Urinary bladder (tissue), 4 donors: ENCODE data around the gene XDH. TPM values are rescaled to one million over a fixed set of nuclear protein-coding genes. Genes with fewer than 3 reads are reported as not detected.

Experiments used
- DNase-seq: peaks from one replicate; pipeline ENCODE4 v3.0.0-alpha.2; 2015; ENCODE audit errors: extremely low spot score
- H3K27ac ChIP-seq: one replicate; pipeline ENCODE4 v1.5.1; 2013; ENCODE audit warnings: low read depth, mild to moderate bottlenecking, moderate library complexity
- H3K36me3 ChIP-seq: one replicate; pipeline ENCODE4 v1.6.1; 2013; ENCODE audit warnings: mild to moderate bottlenecking, moderate library complexity; ENCODE audit not compliant: insufficient read depth
- H3K4me1 ChIP-seq: one replicate; pipeline ENCODE4 v1.6.1; 2013; ENCODE audit warnings: mild to moderate bottlenecking, moderate library complexity; ENCODE audit not compliant: insufficient read depth
- H3K4me3 ChIP-seq: one replicate; pipeline ENCODE4 v1.5.1; 2013; ENCODE audit warnings: low read depth, low read length
- WGBS: extraction: QIAGEN DNeasy Blood & Tissue Kit; methylation state at CpG from one replicate; pipeline ENCODE4 v1.1.7; 2013; 5-methylcytosine and 5-hydroxymethylcytosine counted together
- polyA plus RNA-seq: library from polyadenylated mRNA; stranded (reverse); fragments of 200-250 nt; gene quantifications from one replicate; pipeline ENCODE4 v1.2.3, GENCODE V29; 2013
- total RNA-seq: library from RNA; depleted of rRNA; stranded (reverse); fragments of >200 nt; gene quantifications from one replicate; pipeline ENCODE4 v1.2.3, GENCODE V29; 2014
- donor health status: healthy with polysubstance abuse.
- donor health status: healthy.

XDH gene
- total RNA-seq = 2.1 TPM
- 1.5 TPM for polyA plus RNA-seq

GRCh38 chr2:31414601-31415241 is at the start of gene XDH:
Gene XDH (minus strand): TSS chr2:31414742. CDS start chr2:31414666, 76 bp downstream.
- H3K27ac ChIP-seq = no peak within 1 kb of the TSS
- H3K4me3 ChIP-seq = no peak within 1 kb of the TSS
- WGBS = 55% methylated on average over 5 of the region's 5 CpGs
- DNase-seq = no peak
- no peaks in the 10 kb centered on the region for H3K36me3 ChIP-seq
- no peaks in the 10 kb centered on the region for H3K4me1 ChIP-seq

DNA sequence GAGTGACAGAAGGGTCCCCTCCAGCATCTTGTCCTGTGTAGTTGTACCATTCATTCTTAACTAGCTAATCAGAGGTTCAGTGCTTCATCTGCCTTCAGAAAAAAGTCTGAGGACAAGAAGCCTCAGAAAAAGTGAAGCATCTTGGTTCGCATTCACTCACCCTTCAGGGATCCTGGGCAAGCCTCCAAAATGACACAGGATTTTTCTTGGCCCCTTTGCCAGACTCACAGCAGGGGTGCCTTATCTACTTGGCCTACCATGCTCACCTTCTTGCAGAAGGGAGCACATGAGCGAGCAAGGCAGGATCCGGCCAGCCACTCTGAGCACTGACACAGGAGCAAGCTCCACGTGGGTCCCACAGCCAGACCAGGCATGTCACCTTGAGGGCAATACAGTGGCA is 43.1 kb upstream of the XDH start:
- 72% methylated on average over 4 of the region's 4 CpGs for WGBS
- DNase-seq = no peak
- no peaks in the 10 kb centered on the region for H3K36me3 ChIP-seq
- no peaks in the 10 kb centered on the region for H3K4me1 ChIP-seq
- no peak overlapping the region for H3K4me3 ChIP-seq
- H3K27ac ChIP-seq = no peak overlapping the region

GRCh38 chr2:31446848-31447247 is 32.3 kb upstream of the XDH start:
- peak; percentile 11 for DNase-seq
- Histone ChIP-seq H3K4me3 (no peak overlapping the region), H3K36me3 (no peaks in the 10 kb centered on the region), H3K4me1 (no peaks in the 10 kb centered on the region), H3K27ac (no peak overlapping the region)
- 21% methylated on average over 3 of the region's 3 CpGs for WGBS

- no peak overlapping the region for H3K4me3 ChIP-seq
- no peak overlapping the region for H3K27ac ChIP-seq
- 76% methylated on average over 2 of the region's 2 CpGs for WGBS
- no peaks in the 10 kb centered on the region for H3K36me3 ChIP-seq
- H3K4me1 ChIP-seq = no peaks in the 10 kb centered on the region
- DNase-seq = no peak
Measured at GRCh38 chr2:31442376-31442775, 27.8 kb upstream of the XDH start.

DNA sequence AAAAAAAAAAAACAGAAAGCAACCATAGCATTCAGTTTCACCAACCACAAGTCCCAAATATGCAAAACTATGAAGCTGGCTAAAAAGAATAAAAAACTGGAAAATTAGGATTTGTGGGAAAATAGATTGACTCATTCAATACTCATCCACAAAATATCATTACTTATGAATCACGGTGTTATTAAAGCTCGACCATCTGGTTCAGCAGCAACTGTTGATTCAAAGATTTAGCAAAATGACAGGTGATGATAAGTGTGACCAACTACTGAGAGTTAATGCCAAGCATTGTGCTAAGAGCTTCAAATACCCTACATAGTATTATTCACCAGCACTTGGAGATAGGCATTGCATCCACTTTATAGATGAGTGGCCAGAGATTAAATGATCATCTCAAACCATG is 26.2 kb upstream of the XDH start:
- WGBS = 73% methylated on average over 2 of the region's 2 CpGs
- no peak for DNase-seq
- Histone ChIP-seq H3K27ac (no peak overlapping the region), H3K4me3 (no peak overlapping the region), H3K4me1 (no peaks in the 10 kb centered on the region), H3K36me3 (no peaks in the 10 kb centered on the region)

DNA sequence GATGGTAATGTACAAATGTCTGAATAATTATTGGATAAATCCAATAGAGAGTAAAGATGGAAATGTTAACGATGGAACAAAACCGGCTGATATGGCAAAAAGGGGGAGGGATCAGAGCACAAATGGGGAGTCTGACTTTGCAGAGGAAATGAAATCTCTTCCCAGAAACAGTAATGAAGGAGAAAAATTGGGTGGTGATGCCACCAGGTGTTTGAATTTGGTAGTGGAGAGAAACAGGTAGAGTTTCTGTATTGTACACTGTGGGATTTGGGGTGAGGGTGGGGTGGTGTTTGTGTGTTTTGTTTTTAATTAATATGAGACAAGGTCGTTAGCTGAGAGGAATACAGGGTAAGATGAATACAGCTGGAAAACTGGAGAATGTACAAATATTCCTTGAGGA is 20.4 kb upstream of the XDH start:
- Histone ChIP-seq H3K4me1 (no peaks in the 10 kb centered on the region), H3K4me3 (no peak overlapping the region), H3K36me3 (no peaks in the 10 kb centered on the region), H3K27ac (no peak overlapping the region)
- 53% methylated on average over 3 of the region's 3 CpGs for WGBS
- DNase-seq = no peak

- H3K27ac ChIP-seq = no peak overlapping the region
- no peak overlapping the region for H3K4me3 ChIP-seq
- no peaks in the 10 kb centered on the region for H3K36me3 ChIP-seq
- H3K4me1 ChIP-seq = no peaks in the 10 kb centered on the region
- WGBS = 89% methylated on average over 3 of the region's 3 CpGs
- no peak for DNase-seq
Measured at GRCh38 chr2:31433541-31433940, 19.0 kb upstream of the XDH start.

DNA sequence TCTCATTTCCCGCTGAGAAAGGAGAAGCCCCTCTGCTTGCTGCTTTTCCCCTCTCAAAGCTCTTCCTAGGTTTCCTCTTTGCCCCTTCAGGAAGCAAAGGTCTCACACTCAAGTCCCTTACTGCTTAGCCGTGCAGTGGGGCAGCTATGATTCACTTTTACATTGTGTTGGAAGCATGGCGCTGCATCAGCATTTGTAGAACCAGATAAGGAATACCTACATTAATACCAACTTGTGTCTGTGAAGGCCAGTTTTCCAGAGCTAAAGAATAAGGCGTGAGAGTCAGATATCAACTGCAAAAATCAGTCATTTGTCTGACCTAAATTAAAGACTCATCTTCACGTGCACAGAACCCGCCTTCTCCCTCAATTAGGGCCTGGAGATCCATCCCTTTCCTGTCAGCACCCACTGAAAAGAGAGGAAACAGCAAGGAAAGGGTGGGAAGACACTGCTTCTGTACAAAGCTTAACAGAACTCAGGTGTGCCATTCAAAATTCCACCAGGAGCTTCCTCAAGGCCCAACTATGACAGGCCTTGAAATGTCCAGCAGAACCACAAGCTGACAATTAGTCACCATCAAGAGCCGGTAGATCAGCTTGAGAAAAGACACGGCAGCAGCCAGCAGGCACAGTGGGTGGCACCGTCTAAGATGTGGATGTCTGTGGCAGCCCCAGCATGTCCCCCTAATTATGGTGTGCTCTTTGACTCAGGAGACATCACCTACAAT is 16.1 kb upstream of the XDH start:
- no peak for DNase-seq
- Histone ChIP-seq H3K4me3 (no peak overlapping the region), H3K27ac (no peak overlapping the region), H3K36me3 (no peaks in the 10 kb centered on the region), H3K4me1 (no peaks in the 10 kb centered on the region)
- WGBS = 88% methylated on average over 9 of the region's 9 CpGs

- Histone ChIP-seq H3K4me3 (no peak overlapping the region), H3K36me3 (no peaks in the 10 kb centered on the region), H3K27ac (no peak overlapping the region), H3K4me1 (no peaks in the 10 kb centered on the region)
- no peak for DNase-seq
- WGBS = 69% methylated on average over 5 of the region's 5 CpGs
Measured at GRCh38 chr2:31429759-31430438, 15.4 kb upstream of the XDH start.

GRCh38 chr2:31429040-31429439 is 14.5 kb upstream of the XDH start:
- Histone ChIP-seq H3K4me3 (no peak overlapping the region), H3K4me1 (no peaks in the 10 kb centered on the region), H3K36me3 (no peaks in the 10 kb centered on the region), H3K27ac (no peak overlapping the region)
- DNase-seq = no peak

GRCh38 chr2:31428001-31428418 is 13.5 kb upstream of the XDH start:
- 76% methylated on average over 4 of the region's 4 CpGs for whole genome bisulfite sequencing
- Histone ChIP-seq H3K4me1 (no peaks in the 10 kb centered on the region), H3K4me3 (no peak overlapping the region), H3K36me3 (no peaks in the 10 kb centered on the region), H3K27ac (no peak overlapping the region)
- no peak for DNase-seq

- 91% methylated on average over 8 of the region's 8 CpGs for WGBS
- DNase-seq = no peak
- no peak overlapping the region for H3K27ac ChIP-seq
- H3K36me3 ChIP-seq = no peaks in the 10 kb centered on the region
- no peak overlapping the region for H3K4me3 ChIP-seq
- no peaks in the 10 kb centered on the region for H3K4me1 ChIP-seq
Measured at GRCh38 chr2:31426096-31426495, 11.6 kb upstream of the XDH start.

DNA sequence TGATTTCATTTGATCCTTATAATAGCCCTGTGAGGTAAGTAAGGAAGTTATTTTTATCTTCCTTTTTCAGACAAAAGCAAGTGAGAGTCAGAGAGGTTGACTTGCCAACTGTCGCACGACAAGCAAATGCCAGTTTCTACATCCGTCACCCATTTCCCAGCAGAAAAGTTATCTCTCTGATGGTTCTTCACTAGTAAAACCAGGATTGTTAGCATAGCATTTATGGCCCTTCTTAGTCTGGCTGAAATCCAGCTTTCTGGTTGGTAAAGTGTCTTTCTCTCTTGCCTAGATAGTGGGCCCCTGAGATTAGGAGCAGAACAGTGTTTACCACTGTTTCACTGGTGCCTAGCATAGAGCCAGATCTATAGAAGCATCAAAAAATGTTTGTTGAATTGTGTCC is 7.1 kb upstream of the XDH start:
- no peak for DNase-seq

DNA sequence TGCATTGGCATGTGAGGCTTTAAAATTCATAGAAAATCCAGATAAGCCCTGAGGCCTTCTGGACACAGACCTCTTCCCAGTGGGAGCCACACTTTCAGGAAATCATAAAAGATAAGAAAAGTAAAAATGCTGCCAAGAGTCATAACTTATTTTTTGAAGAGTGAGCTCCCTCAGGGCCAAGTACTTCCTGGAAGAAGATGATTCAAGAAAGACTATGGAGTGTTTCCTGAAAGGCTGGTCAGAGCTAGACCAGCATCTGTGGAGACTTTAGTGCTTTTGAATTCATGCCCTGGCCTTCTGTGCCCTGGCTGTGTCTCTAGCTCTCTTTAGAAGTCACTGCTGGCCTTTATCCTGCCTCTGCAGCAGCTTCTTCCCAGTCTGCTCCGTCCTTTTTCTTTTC is 6.4 kb upstream of the XDH start:
- 58% methylated on average over 1 of the region's 1 CpG for WGBS
- H3K27ac ChIP-seq = no peak overlapping the region
- H3K36me3 ChIP-seq = no peaks in the 10 kb centered on the region
- no peak for DNase-seq
- H3K4me1 ChIP-seq = no peaks in the 10 kb centered on the region
- H3K4me3 ChIP-seq = no peak overlapping the region

More for the DNA sequence above, 7.1 kb upstream of the XDH start:
- 69% methylated on average over 3 of the region's 3 CpGs for WGBS
- H3K4me3 ChIP-seq = no peak overlapping the region
- no peaks in the 10 kb centered on the region for H3K4me1 ChIP-seq
- no peaks in the 10 kb centered on the region for H3K36me3 ChIP-seq
- H3K27ac ChIP-seq = no peak overlapping the region
